Parathyroid adenoma (tissue), 2 donors: Measurements from ENCODE around the gene TRIM41.

ENCODE experiments used
- H2AFZ ChIP-seq: fragments of 300-600 bp; sonication (generic); one replicate; pipeline ENCODE4 v1.7.0; 2017; ENCODE audit warnings: antibody characterized with exemption, mild to moderate bottlenecking
- H3K27ac ChIP-seq: fragments of 300-600 bp; sonication (generic); one replicate; pipeline ENCODE4 v1.7.0; 2017
- H3K27me3 ChIP-seq: fragments of 300-600 bp; sonication (generic); one replicate; pipeline ENCODE4 v1.7.0; 2017; ENCODE audit warnings: low read length; ENCODE audit not compliant: control insufficient read depth, insufficient read depth
- H3K36me3 ChIP-seq: fragments of 300-600 bp; sonication (generic); one replicate; pipeline ENCODE4 v1.7.0; 2017; ENCODE audit warnings: low read length; ENCODE audit not compliant: control insufficient read depth, insufficient read depth
- H3K4me1 ChIP-seq: fragments of 300-600 bp; sonication (generic); one replicate; pipeline ENCODE4 v1.7.0; 2017; ENCODE audit warnings: control low read depth
- H3K4me2 ChIP-seq: fragments of 300-600 bp; sonication (generic); one replicate; pipeline ENCODE4 v1.7.0; 2017; ENCODE audit warnings: low read length
- H3K4me3 ChIP-seq: fragments of 300-600 bp; sonication (generic); one replicate; pipeline ENCODE4 v1.7.0; 2017; ENCODE audit warnings: low read depth, low read length
- H3K79me2 ChIP-seq: fragments of 300-600 bp; sonication (generic); one replicate; pipeline ENCODE4 v1.7.0; 2017; ENCODE audit warnings: control low read depth
- H3K9ac ChIP-seq: fragments of 300-600 bp; sonication (generic); one replicate; pipeline ENCODE4 v1.7.0; 2017; ENCODE audit warnings: mild to moderate bottlenecking
- H3K9me3 ChIP-seq: fragments of 300-600 bp; sonication (generic); one replicate; pipeline ENCODE4 v1.7.0; 2017; ENCODE audit warnings: low read length; ENCODE audit not compliant: control insufficient read depth
- TF ChIP-seq, protein P1 (sequence below): fragments of 300-600 bp; sonication (generic); IDR thresholded peaks from one replicate; pipeline ENCODE4 v1.7.0; 2017; ENCODE audit warnings: antibody characterized with exemption, mild to moderate bottlenecking
- donor health status: primary hyperparathyroidism.

The TRIM41 gene

DNA sequence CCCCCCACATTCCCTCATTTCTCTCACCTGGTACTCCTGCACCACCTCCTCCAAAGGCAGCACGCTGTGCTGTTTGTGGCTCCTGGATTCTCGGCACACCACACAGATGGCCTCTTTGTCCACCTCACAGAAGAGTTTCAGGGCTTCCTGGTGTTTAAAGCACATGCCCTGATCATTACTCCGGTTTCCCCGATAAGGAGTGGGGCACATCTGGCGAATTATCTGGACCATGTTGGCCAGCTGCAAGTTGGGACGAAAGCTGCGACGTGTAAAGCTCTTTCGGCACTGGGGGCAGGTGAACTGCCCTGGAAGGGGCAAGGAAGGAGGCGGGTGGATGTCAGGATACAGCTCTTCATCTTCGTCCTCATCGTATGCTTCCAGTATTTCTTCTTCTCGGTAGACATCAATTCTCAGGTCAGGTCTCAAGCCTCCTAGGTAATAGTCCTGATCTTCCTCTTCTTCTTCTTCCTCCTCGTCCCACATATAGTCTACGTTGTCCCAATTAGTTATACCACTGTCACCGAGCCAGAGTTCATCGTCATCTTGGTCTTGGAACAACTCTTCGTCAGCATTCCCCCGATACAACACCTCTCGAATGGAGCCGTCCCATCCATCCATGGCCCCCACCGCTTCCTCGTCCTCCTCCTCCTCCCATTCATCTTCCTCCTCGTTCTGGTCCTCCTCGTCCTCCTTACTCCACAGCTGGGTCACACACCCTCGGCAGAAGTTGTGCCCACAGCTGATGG is 37.1 kb downstream of the TRIM41 start:
- peak overlapping the region; percentile 94 for H3K9ac ChIP-seq
- H3K4me3 ChIP-seq, result peak overlapping the region; percentile 90
- peaks cover 6% of the 10 kb centered on the region for H3K4me1 ChIP-seq
- no peaks in the 10 kb centered on the region for H3K27me3 ChIP-seq
- H3K4me2 ChIP-seq, result peak overlapping the region; percentile 92
- peak overlapping the region; percentile 96 for H3K27ac ChIP-seq
- no peaks in the 10 kb centered on the region for H3K36me3 ChIP-seq
- TF ChIP-seq, protein P1, sequence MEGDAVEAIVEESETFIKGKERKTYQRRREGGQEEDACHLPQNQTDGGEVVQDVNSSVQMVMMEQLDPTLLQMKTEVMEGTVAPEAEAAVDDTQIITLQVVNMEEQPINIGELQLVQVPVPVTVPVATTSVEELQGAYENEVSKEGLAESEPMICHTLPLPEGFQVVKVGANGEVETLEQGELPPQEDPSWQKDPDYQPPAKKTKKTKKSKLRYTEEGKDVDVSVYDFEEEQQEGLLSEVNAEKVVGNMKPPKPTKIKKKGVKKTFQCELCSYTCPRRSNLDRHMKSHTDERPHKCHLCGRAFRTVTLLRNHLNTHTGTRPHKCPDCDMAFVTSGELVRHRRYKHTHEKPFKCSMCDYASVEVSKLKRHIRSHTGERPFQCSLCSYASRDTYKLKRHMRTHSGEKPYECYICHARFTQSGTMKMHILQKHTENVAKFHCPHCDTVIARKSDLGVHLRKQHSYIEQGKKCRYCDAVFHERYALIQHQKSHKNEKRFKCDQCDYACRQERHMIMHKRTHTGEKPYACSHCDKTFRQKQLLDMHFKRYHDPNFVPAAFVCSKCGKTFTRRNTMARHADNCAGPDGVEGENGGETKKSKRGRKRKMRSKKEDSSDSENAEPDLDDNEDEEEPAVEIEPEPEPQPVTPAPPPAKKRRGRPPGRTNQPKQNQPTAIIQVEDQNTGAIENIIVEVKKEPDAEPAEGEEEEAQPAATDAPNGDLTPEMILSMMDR, result no peak
- peaks cover 20% of the 10 kb centered on the region for H3K79me2 ChIP-seq
- H2AFZ ChIP-seq, result peak overlapping the region; percentile 93
- H3K9me3 ChIP-seq, result no peaks in the 10 kb centered on the region

DNA sequence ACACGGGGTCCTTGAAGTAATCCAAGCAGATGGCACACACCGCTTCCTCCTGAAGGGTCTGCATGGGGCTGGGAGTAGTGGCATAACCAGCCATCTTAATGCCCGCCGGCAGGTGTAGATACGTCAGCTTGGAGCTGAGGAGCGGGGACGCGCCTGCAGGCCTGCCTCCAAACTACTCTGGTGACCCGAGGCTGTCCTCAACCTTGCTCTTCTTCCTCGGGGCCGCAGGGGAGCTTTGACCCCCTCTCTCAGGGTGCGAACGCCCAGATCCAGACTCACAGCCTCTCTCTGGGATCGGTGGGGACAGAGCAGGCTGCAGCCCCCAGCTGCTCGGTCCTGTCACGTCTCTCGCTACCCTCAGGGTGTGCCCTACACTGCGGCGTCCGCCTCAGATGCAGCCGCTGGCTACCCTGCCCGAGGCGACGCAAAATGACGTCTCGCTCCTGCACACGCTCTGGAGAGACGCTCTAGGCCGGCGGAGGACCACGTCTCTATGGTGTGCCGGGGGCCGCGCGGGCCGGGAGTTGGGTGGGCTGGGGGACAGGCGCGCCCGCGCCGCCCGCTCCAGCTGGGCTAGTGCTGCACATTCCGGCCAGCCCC is 37.7 kb downstream of the TRIM41 start, which contains the start of gene TRIM52:
TSS of gene TRIM52 (minus strand) at position 424 of the 600 bp plus-strand sequence. CDS start at position 94, 330 bp downstream.
- H2AFZ ChIP-seq, result peak within 1 kb of the TSS; percentile 93
- peak within 1 kb of the TSS; percentile 96 for H3K27ac ChIP-seq
- peak within 1 kb of the TSS; percentile 92 for H3K4me2 ChIP-seq
- no peaks in the 10 kb centered on the region for H3K27me3 ChIP-seq
- peak within 1 kb of the TSS; percentile 94 for H3K9ac ChIP-seq
- peak within 1 kb of the TSS; percentile 90 for H3K4me3 ChIP-seq
- TF ChIP-seq, protein P1, result no peak
- H3K9me3 ChIP-seq, result no peaks in the 10 kb centered on the region
- peaks cover 20% of the 10 kb centered on the region for H3K79me2 ChIP-seq
- H3K36me3 ChIP-seq, result no peaks in the 10 kb centered on the region
- H3K4me1 ChIP-seq, result peaks cover 3% of the 10 kb centered on the region

DNA sequence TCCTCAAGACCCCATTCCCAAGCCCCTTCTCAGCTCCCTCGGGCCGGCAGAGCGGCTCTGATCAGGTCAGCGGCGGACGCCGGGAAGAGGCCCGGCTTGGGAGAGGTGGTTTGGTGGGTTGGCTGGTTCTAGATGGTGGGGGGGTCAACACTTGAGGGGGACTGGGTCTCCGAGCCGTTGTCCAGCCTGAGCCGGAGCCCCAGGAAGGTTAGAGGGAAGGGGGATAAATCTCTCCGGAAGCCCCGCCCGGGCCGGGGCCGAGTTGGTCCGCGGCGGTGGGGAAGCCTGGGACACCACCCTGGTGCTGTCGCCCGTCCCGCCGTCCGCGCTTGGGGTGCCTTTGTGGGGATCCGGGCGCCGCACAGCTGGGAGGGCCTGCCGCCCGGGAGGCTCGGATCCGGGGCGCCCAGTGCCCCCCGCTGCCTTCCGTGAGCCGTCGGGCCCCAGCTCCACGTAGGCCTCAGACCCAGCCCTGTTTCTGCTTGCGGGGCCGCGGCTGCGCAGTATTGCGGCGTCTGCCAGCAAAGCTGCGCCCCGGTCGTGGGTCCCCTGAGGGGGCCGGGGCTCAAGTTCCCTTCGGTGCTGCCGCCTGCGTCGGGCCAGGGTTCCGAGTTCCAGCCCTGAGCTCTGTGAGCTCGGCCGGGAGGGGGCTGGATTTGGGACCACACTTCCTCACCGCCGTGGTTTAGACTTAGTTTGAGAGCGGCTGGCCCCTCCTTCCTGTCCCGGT is 38.4 kb downstream of the TRIM41 start:
- peak overlapping the region; percentile 96 for H3K27ac ChIP-seq
- H3K4me2 ChIP-seq, result peak overlapping the region; percentile 92
- peak overlapping the region; percentile 94 for H3K9ac ChIP-seq
- H3K27me3 ChIP-seq, result no peaks in the 10 kb centered on the region
- peak overlapping the region; percentile 93 for H2AFZ ChIP-seq
- no peaks in the 10 kb centered on the region for H3K9me3 ChIP-seq
- H3K4me3 ChIP-seq, result peak overlapping the region; percentile 90
- peaks cover 20% of the 10 kb centered on the region for H3K79me2 ChIP-seq
- no peaks in the 10 kb centered on the region for H3K36me3 ChIP-seq
- TF ChIP-seq, protein P1, result no peak
- H3K4me1 ChIP-seq, result peaks cover 3% of the 10 kb centered on the region

DNA sequence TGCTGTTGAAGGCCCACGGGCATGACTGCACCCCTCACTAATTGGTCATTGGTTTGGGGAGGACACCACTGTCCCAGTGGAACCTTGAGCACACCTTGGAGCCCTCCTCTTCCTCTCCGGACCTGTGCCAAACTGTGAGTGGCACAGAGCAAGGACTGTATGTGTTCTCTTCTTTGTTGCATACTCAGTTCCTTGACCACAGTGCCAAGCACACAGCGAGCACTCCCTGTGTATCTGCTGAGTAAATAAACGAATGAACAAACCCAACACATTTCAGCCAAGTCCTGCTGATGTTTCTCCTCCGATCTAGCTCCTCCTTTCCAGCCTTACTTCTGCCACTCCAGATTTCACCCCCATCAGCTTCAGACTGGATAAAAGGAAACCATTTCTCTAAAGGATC is 40.6 kb downstream of the TRIM41 start:
- H3K79me2 ChIP-seq, result peaks cover 17% of the 10 kb centered on the region
- H3K36me3 ChIP-seq, result no peaks in the 10 kb centered on the region
- H3K27ac ChIP-seq, result no peak overlapping the region
- H2AFZ ChIP-seq, result no peak overlapping the region
- H3K27me3 ChIP-seq, result no peaks in the 10 kb centered on the region
- no peak overlapping the region for H3K4me3 ChIP-seq
- peaks cover 3% of the 10 kb centered on the region for H3K4me1 ChIP-seq
- H3K9ac ChIP-seq, result no peak overlapping the region
- no peak overlapping the region for H3K4me2 ChIP-seq
- TF ChIP-seq, protein P1, result no peak
- H3K9me3 ChIP-seq, result no peaks in the 10 kb centered on the region
